Loucy (cell line): Measurements from ENCODE around the gene GRB10.

Experiments used
- H2AFZ ChIP-seq: fragments of 200-600 bp; sonication (generic); 2 replicates; pipeline ENCODE4 v1.6.0; 2016; ENCODE audit warnings: antibody characterized with exemption, mild to moderate bottlenecking, low read length, moderate library complexity
- H3F3A ChIP-seq: fragments of 200-600 bp; 2 replicates; pipeline ENCODE4 v1.6.0; 2016; ENCODE audit warnings: antibody characterized with exemption, low read depth, mild to moderate bottlenecking
- H3K27me3 ChIP-seq: fragments of 200-600 bp; sonication (generic); 2 replicates; pipeline ENCODE4 v1.6.1; 2014; ENCODE audit warnings: low read length, mild to moderate bottlenecking; ENCODE audit not compliant: insufficient read depth, poor library complexity, severe bottlenecking
- H3K36me3 ChIP-seq: fragments of 200-600 bp; sonication (generic); 2 replicates; pipeline ENCODE4 v1.6.1; 2016; ENCODE audit warnings: low read length; ENCODE audit not compliant: insufficient read depth
- H3K4me1 ChIP-seq: fragments of 200-600 bp; sonication (generic); 2 replicates; pipeline ENCODE4 v1.5.1; 2014; ENCODE audit warnings: low read length, mild to moderate bottlenecking; ENCODE audit not compliant: insufficient read depth, poor library complexity, severe bottlenecking
- H3K4me2 ChIP-seq: fragments of 200-600 bp; sonication (generic); 2 replicates; pipeline ENCODE4 v1.6.0; 2014; ENCODE audit warnings: antibody characterized with exemption, low read length, low read depth, mild to moderate bottlenecking; ENCODE audit not compliant: poor library complexity, severe bottlenecking
- H3K4me3 ChIP-seq: fragments of 200-600 bp; sonication (generic); 2 replicates; pipeline ENCODE4 v1.5.1; 2014; ENCODE audit warnings: low read length, mild to moderate bottlenecking, mixed read lengths; ENCODE audit not compliant: poor library complexity, severe bottlenecking
- H3K79me2 ChIP-seq: fragments of 200-600 bp; sonication (generic); 2 replicates; pipeline ENCODE4 v1.6.1; 2014; ENCODE audit warnings: low read length; ENCODE audit not compliant: insufficient read depth
- H3K9ac ChIP-seq: fragments of 200-600 bp; sonication (generic); 2 replicates; pipeline ENCODE4 v1.6.0; 2014; ENCODE audit warnings: mild to moderate bottlenecking, low read depth, low read length, moderate library complexity; ENCODE audit not compliant: poor library complexity, severe bottlenecking
- H3K9me2 ChIP-seq: fragments of 200-600 bp; sonication (generic); replicated peaks from 2 replicates; pipeline ENCODE4 v1.6.1; 2016; ENCODE audit warnings: low read depth, low read length, mixed read lengths
- H3K9me3 ChIP-seq: fragments of 200-600 bp; sonication (generic); 2 replicates; pipeline ENCODE4 v1.6.1; 2014; ENCODE audit warnings: mild to moderate bottlenecking, antibody characterized with exemption, low read length, low read depth; ENCODE audit not compliant: insufficient read depth
- H4K20me1 ChIP-seq: fragments of 200-600 bp; sonication (generic); 2 replicates; pipeline ENCODE4 v1.6.0; 2014; ENCODE audit warnings: antibody characterized with exemption, low read length, mild to moderate bottlenecking; ENCODE audit not compliant: insufficient read depth, poor library complexity, severe bottlenecking
- EZH2phosphoT487 ChIP-seq: fragments of 200-600 bp; IDR thresholded peaks from 2 replicates; pipeline ENCODE4 v1.6.1; 2018; ENCODE audit warnings: antibody characterized with exemption, mild to moderate bottlenecking, moderate library complexity, borderline replicate concordance
- TF ChIP-seq, protein P1 (sequence below): fragments of 200-600 bp; sonication (generic); conservative IDR thresholded peaks from 2 replicates; pipeline ENCODE4 v1.5.1; 2014; ENCODE audit warnings: mild to moderate bottlenecking, antibody characterized with exemption, low read length

Gene GRB10

GRCh38 chr7:50650057-50650664, 132.5 kb downstream of the GRB10 start:
- Histone ChIP-seq H3K9me2 (no peaks in the 10 kb centered on the region), H3K4me2 (no peak overlapping the region), H3K4me1 (no peaks in the 10 kb centered on the region), H3K27me3 (no peaks in the 10 kb centered on the region), H3F3A (no peaks in the 10 kb centered on the region), H2AFZ (no peak overlapping the region), H4K20me1 (no peaks in the 10 kb centered on the region), H3K4me3 (no peak overlapping the region), H3K36me3 (no peaks in the 10 kb centered on the region), H3K79me2 (no peaks in the 10 kb centered on the region), H3K9me3 (no peaks in the 10 kb centered on the region), H3K9ac (no peak overlapping the region)
- TF ChIP-seq, protein P1, sequence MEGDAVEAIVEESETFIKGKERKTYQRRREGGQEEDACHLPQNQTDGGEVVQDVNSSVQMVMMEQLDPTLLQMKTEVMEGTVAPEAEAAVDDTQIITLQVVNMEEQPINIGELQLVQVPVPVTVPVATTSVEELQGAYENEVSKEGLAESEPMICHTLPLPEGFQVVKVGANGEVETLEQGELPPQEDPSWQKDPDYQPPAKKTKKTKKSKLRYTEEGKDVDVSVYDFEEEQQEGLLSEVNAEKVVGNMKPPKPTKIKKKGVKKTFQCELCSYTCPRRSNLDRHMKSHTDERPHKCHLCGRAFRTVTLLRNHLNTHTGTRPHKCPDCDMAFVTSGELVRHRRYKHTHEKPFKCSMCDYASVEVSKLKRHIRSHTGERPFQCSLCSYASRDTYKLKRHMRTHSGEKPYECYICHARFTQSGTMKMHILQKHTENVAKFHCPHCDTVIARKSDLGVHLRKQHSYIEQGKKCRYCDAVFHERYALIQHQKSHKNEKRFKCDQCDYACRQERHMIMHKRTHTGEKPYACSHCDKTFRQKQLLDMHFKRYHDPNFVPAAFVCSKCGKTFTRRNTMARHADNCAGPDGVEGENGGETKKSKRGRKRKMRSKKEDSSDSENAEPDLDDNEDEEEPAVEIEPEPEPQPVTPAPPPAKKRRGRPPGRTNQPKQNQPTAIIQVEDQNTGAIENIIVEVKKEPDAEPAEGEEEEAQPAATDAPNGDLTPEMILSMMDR: no peak
- no peak for TF ChIP-seq EZH2phosphoT487

GRCh38 chr7:50649259-50649885, 133.3 kb downstream of the GRB10 start:
- Histone ChIP-seq H3K4me3 (no peak overlapping the region), H3K36me3 (no peaks in the 10 kb centered on the region), H4K20me1 (no peaks in the 10 kb centered on the region), H3K27me3 (no peaks in the 10 kb centered on the region), H2AFZ (no peak overlapping the region), H3K4me2 (no peak overlapping the region), H3F3A (no peaks in the 10 kb centered on the region), H3K9ac (no peak overlapping the region), H3K9me3 (no peaks in the 10 kb centered on the region), H3K79me2 (no peaks in the 10 kb centered on the region), H3K4me1 (no peaks in the 10 kb centered on the region), H3K9me2 (no peaks in the 10 kb centered on the region)
- TF ChIP-seq EZH2phosphoT487: no peak
- TF ChIP-seq, protein P1: no peak

GRCh38 chr7:50648570-50649169, 134.0 kb downstream of the GRB10 start:
- H2AFZ ChIP-seq: no peak overlapping the region
- no peak for TF ChIP-seq EZH2phosphoT487
- TF ChIP-seq, protein P1: no peak
- H3F3A ChIP-seq: no peaks in the 10 kb centered on the region
- H3K9me2 ChIP-seq: no peaks in the 10 kb centered on the region
- no peaks in the 10 kb centered on the region for H3K79me2 ChIP-seq
- no peaks in the 10 kb centered on the region for H3K27me3 ChIP-seq
- H3K4me2 ChIP-seq: no peak overlapping the region
- no peaks in the 10 kb centered on the region for H3K4me1 ChIP-seq
- H3K4me3 ChIP-seq: no peak overlapping the region
- no peak overlapping the region for H3K9ac ChIP-seq
- no peaks in the 10 kb centered on the region for H3K9me3 ChIP-seq
- H3K36me3 ChIP-seq: no peaks in the 10 kb centered on the region
- no peaks in the 10 kb centered on the region for H4K20me1 ChIP-seq
